ENCODE results near the gene C22orf42.
"Not testable (repeated sequence)": the region's sequence is repeated elsewhere in the genome, so short reads cannot be mapped to it uniquely, and the experiment has no call there.

C22orf42 gene

DNA sequence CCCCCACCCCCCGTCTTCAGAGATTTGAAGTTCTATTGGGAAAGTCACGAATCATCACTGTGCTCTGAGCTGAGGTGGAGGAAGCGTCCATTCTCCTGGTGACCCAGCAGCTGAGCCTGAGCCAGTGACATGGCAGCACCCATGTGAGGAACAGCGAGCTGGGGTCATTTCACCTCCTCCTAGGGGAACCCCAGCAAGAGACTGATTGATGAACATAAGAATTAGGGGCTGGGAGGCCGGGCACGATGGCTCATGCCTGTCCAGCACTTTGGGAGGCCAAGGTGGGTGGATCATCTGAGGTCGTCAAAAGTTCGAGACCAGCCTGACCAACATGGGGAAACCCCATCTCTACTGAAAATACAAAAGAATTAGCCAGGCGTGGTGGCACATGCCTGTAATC, 34.2 kb upstream of the C22orf42 start:
- H3K4me3 ChIP-seq (ENCODE audit: low read length); DNase-seq (ENCODE audit: low read depth, low spot score): not testable (repeated sequence)

- DNase-seq (ENCODE audit: low read depth, low spot score); H3K4me3 ChIP-seq (ENCODE audit: low read length): not testable (repeated sequence)
Observed at GRCh38 chr22:32191021-32191420, 31.9 kb upstream of the C22orf42 start.

DNA sequence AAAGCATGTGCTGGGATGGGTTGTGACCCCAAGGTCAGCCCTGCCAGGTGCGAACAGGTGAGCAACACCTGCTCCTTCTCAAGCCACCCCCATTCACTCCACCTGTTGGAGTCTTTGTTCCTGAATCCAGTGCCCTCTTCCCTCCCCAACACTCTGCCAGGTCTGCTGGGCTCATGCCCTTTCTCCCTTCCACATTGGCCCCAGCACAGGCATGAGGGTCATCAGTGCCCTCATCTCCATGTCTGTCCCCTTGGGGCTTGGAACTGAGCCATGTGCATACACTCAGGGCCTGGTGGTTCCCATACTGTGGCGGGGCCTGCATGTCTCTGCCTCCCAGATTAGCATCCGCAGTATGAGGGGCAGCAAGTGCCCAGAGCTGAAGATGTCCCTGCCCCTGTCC, 26.7 kb upstream of the C22orf42 start:
- H3K4me3 ChIP-seq (ENCODE audit: low read length), result no peak overlapping the region
- no peak for DNase-seq (ENCODE audit: low read depth, low spot score)

- DNase-seq (ENCODE audit: low read depth, low spot score), result no peak
- no peak overlapping the region for H3K4me3 ChIP-seq (ENCODE audit: low read length)
Observed at GRCh38 chr22:32183625-32184024, 24.5 kb upstream of the C22orf42 start.

DNA sequence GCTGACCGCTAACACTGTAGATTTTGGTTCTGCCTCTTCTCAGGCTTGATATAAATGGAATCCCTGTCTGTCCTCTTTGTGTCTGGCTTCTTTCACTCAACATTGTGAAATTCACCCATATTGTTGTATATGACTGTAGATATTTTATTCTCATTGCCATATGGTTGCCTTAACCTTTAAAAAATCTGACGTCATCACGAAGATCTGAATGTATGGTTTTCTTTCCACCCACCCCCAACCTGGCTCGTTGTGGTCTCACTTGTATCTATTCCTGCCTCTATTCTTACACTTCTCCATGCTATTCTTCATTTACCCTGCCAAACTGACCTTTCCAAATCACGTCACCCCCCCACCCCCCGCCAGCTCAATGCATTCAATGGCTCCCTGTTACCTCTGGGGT, 21.9 kb upstream of the C22orf42 start:
- no peak for DNase-seq (ENCODE audit: low read depth, low spot score)
- no peak overlapping the region for H3K4me3 ChIP-seq (ENCODE audit: low read length)

DNA sequence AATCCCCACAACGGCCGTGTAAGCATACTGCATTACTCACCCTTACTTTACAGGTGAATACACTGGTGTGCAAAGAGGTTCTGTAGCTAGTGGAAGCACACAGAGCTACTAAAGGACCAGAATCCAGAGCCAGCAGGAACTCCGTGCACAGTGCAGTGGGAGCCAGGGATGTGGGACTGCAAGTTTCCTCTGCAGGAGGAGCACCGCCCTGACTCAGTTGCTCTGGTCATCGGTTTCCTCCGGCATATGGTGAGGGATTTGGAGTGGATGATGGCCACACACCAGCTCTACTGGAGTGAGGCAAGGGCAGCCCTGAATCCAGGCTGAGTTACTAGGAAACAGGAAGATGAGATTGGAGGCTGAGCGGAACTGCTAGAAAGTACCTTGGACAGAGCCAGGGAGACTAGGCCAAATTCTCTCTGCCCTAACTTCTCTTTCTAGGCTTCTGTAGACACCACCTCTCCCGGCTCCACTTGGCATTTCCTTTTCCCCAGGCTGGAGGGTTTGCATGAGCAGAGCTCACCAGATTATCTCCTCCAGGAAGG, 18.2 kb upstream of the C22orf42 start:
- no peak for DNase-seq (ENCODE audit: low read depth, low spot score)
- H3K4me3 ChIP-seq (ENCODE audit: low read length), result no peak overlapping the region

DNA sequence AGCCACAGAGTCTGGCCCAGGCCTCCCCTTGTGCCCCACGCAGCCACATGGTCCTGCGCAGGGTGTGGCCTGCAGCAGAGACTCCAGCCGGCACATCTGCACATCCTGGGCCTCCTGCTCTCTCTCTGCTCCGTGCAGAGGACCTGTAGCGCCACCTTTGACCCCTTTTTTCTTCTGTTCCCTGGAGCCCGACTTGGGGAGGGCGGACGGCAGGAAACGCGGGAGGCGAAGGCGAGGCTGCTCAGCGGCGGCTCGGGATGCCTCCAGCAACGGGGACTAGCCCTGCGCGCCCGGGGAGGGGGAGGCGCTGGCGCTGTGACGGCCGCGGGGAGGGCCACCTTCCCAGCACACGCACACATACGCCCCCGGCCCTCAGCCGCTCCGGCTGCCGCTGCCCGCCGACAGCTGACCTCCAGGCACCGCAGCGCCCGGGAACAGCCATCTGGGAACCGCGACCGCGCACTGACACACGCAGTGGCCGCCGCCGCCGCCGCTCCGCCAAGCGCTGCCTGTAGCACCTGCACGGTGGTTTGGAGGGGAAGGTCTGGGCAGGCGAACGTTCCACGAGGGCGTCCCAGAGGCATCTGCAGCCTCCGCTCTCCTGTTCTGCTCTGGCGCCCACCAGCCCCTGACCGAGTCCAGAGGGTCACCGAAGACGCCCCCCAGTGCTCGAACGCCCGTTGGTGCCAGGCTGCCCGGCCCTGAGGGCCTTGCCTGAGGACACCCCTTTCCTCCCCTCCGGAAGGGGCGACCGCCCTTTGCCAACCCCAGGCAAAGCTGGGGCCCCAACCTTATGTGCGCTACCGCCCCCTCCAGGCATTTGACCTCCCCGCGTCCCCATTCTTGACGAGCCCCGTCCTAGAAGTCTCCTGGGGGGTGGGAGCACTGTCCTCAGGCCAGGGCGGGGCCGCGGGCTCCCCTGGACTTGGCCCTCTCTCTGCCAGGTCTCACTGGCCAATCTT, 16.9 kb upstream of the C22orf42 start:
- DNase-seq (ENCODE audit: low read depth, low spot score), result no peak
- no peak overlapping the region for H3K4me3 ChIP-seq (ENCODE audit: low read length)

GRCh38 chr22:32175115-32175514, 16.0 kb upstream of the C22orf42 start:
- H3K4me3 ChIP-seq (ENCODE audit: low read length), result no peak overlapping the region
- DNase-seq (ENCODE audit: low read depth, low spot score), result no peak

GRCh38 chr22:32165681-32166080, 6.6 kb upstream of the C22orf42 start:
- no peak for DNase-seq (ENCODE audit: low read depth, low spot score)
- no peak overlapping the region for H3K4me3 ChIP-seq (ENCODE audit: low read length)

DNA sequence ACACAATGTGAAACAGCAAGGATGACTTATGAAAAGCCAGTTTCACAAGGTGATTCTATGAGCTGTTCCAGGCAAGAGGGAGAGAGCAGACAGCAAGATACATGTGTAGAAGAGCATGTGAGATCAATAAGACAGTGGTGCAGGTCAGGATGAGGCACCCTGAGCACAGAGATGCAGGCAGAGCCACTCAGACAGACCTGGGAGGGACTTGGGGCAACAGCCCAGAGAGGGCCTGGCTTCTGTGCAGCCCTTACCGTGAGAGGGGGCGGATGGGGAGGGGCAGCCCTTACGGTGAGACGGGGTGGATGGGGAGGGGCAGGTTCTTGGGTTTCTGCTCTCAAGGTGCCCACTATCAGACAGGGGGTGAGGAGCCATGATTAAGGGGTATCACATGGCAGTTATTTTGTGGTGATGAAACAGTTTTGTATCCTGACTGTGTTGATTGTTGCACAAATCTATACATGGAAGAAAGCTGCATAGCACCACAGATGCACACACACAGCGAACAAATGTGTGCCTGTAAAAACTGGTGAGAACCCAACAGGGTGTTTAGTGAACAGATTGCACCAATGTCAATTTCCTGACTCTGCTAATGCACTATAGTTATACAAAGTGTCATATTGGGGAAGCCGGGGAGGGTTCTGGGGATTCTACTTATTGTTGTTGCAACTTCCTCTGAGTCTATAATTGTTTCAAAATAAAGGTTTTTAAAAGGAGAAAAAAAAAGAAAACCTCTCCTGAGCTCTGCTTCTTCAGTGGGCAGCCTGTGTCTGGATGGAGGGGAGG, 5.2 kb upstream of the C22orf42 start:
- no peak for DNase-seq (ENCODE audit: low read depth, low spot score)
- no peak overlapping the region for H3K4me3 ChIP-seq (ENCODE audit: low read length)

DNA sequence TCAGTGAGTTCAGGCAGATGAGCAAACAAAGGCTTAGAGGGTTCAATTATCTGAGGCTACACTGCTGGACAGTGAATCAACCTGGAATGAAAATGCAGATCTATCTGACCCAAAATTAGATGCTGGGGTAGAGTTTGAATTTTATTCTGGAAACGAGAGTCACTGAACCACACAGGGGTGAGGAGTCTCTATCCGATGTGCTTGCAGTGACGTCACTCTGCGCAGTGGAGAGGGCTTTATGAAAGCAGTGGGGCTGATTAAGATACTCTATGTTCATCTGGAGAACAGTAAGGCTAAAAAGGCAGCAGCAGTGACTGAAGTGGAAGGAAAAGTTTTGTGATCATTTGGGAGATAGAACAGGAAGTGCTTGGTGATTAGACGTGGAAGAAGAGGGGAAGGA, 1.3 kb upstream of the C22orf42 start:
- not testable (repeated sequence) for DNase-seq (ENCODE audit: low read depth, low spot score); H3K4me3 ChIP-seq (ENCODE audit: low read length)

DNA sequence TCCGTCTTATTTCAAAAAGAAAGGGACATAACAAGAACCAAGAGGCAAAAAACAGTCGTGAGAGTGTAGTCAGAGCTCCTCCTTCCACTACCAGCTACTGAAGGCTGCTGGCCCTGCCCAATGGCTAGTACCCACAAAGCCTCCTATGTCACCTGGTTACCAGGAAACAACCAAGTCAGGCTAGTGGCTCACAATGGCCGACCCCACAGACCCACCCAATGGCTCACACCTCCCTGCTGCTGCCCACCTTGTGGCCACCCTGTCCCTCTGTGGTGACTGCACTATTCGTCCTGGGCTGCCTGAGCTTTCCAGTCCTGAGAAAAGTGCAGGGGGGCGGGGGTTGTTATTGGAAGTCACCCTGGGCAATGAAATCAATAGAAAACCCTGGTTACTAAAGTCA, 1.5 kb downstream of the C22orf42 start:
- not testable (repeated sequence) for DNase-seq (ENCODE audit: low read depth, low spot score); H3K4me3 ChIP-seq (ENCODE audit: low read length)

GRCh38 chr22:32154727-32155126, 4.4 kb downstream of the C22orf42 start:
- not testable (repeated sequence) for H3K4me3 ChIP-seq (ENCODE audit: low read length); DNase-seq (ENCODE audit: low read depth, low spot score)

DNA sequence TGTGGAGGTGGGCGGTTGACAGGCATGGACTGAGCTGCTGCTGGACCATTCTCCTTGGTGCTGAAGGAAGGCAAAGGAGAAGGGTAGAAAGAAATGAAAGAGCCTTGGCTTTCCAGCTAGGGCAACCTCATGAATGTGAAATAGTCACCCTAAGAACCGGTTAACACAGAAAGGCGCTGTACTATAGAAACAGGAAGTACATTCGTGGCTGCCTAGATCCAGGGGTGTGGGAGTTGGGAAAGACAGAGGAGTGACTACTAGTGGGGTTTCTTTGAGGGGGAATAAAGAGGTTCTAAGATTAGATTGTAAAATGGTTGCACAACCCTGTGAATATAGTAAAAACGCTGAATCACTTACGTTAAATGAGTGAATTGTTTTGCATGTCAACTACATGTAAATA, 7.5 kb downstream of the C22orf42 start:
- DNase-seq (ENCODE audit: low read depth, low spot score), result not testable (repeated sequence)

GRCh38 chr22:32150647-32151046, 8.5 kb downstream of the C22orf42 start:
- not testable (repeated sequence) for DNase-seq (ENCODE audit: low read depth, low spot score); H3K4me3 ChIP-seq (ENCODE audit: low read length)

More for the DNA sequence above, 7.5 kb downstream of the C22orf42 start:
- H3K4me3 ChIP-seq (ENCODE audit: low read length), result not testable (repeated sequence)

- not testable (repeated sequence) for H3K4me3 ChIP-seq (ENCODE audit: low read length); DNase-seq (ENCODE audit: low read depth, low spot score)
Observed at GRCh38 chr22:32148372-32148771, 10.7 kb downstream of the C22orf42 start.

DNA sequence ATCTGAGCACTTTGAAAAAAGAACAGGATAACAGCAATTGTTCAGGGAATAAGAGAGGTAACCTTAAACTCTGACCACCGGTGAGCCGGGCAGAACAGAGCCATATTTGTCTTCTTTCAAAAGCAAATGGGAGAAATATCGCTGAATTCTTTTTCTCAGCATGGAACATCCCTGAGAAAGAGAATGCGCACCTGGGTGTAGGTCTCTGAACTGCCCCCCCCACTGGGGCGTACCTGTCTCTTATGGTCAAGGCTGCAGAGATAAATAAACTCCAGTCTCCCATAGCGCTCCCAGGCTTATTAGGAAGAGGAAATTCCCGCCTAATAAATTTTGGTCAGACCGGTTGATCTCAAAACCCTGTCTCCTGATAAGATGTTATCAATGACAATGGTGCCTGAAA, 12.0 kb downstream of the C22orf42 start:
- H3K4me3 ChIP-seq (ENCODE audit: low read length); DNase-seq (ENCODE audit: low read depth, low spot score): not testable (repeated sequence)

GRCh38 chr22:32144496-32145274, 14.4 kb downstream of the C22orf42 start:
- H3K4me3 ChIP-seq (ENCODE audit: low read length), result no peak overlapping the region
- no peak for DNase-seq (ENCODE audit: low read depth, low spot score)

DNA sequence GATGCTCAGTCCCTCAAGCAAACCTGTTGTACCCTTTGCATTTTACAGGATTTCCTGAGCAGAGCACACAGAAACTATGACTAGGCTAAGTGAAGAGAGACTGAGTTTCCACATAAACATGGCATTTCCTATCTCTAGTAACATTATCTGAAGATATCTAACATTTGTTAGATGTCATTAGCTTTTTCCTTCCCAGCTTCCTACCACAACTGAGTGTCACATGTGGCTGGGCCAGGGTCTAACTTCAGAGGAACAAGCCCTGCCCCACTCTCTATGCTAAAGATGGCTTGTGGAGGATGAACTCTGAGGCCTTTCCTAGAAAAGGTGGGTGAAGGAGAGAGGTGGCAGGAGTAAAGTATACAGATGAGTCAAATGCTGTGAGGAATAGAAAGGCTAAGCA, 16.5 kb downstream of the C22orf42 start:
- no peak overlapping the region for H3K4me3 ChIP-seq (ENCODE audit: low read length)
- DNase-seq (ENCODE audit: low read depth, low spot score), result no peak
